HG02610 (cell line): ENCODE results near the gene EHMT1.
"Not testable (repeated sequence)": the region's sequence is repeated elsewhere in the genome, so short reads cannot be mapped to it uniquely, and the experiment has no call there.

Experiments
- ATAC-seq: cut with Tn5 transposase; IDR thresholded peaks from one replicate; pipeline ENCODE4 v1.9.1; 2021; ENCODE audit warnings: mild to moderate bottlenecking, moderate library complexity; ENCODE audit not compliant: unreplicated experiment

Gene EHMT1

GRCh38 chr9:137838576-137838975 is 219.8 kb downstream of the EHMT1 start:
- ATAC-seq = no peak

DNA sequence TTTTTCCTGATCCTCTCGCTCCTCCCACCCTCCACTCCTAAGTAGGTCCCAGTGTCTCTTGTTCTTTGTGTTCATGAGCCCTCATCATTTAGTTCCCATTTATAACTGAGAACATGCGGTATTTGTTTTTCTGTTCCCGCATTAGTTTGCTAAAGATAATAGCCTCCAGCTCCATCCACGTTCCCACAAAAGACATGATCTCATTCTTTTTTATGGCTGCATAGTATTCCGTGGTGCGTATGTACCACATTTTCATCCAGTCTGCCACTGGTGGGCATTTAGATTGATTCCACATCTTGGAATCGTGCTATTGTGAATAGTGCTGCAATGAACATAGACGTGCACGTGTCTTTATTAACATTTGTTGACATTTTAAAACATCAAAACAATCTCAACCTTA is 224.6 kb downstream of the EHMT1 start:
- ATAC-seq = no peak

DNA sequence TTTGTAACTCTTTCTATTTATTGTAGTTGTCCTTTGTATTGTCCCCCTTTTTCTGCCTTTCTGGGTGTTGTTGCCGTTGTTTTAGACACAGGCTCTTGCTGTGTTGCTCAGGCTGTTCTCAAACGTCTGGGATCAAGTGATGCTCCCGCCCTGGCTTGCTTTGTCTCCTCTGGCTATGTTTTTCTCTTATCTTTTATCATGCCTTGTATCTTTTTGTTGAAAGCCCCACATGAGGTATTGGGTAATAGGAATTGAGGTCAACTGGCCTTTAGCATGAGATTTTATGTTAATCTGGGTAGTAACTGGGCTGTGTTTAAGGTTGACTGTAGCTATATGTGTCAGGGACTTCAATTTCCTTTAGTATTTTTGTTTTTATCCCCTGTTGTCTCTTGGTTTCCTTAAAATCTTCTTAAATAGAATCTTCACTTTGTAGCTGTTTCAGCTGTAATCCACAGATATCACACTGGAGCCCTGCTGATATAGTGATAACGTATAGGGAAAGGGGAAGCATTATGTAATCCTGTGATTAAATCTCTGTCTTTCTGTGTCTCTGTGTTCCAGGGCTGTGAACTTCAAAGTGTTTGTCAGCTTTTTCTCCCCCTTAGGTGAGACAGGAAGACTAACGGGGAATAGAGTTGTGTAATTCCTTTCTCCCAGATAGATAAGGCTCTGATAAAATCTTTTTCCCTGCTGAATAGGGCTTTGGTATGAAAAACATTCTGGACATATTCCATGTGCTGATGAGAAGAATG is 232.9 kb downstream of the EHMT1 start:
- ATAC-seq = no peak

GRCh38 chr9:137853392-137853995 is 234.7 kb downstream of the EHMT1 start:
- ATAC-seq = no peak

DNA sequence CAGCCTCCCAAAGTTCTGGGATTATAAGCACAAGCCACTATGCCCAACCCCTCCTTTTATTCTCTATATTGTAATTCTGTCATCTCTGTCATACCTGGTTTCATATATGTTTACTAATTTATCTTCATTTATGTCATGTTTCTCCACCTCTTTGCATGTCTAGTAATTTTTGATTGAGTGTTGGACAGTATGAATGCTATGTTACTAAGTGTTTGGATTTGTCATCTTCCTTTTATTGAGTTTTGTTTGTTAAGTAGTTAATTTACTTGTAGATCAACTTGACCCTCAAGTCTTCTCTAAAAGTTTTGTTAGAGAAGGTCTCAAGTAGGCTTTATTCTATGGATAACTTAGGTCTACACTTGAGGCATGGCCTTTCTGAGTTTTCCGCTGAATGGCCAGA is 241.6 kb downstream of the EHMT1 start:
- ATAC-seq = no peak

DNA sequence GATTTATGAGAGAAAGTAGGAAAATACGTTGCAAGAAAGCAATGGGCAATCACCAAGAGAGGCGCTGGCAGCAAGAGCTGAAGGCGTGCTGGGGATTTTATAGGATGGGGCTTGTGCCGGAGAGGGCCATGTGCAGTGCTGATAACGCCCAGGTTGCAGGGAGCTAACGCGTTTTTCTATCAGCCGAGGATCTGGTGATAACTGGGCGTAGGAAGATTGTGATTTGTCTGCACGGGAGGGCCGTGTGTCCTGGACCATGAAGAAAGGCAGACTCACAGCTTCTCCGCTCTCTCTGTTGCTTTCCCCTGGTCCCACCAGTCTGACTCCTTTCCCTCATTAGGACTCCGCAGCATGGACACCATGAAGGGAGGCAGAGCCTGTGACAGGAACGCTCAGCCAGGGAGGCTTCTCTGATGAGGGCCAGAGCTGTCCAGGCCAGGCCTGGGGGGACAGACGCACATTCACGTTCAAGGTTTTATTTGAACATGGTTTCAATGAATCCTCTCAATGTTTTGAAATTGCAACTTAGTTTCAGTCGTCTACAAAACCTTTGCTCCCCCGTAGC is 246.9 kb downstream of the EHMT1 start:
- ATAC-seq = no peak

DNA sequence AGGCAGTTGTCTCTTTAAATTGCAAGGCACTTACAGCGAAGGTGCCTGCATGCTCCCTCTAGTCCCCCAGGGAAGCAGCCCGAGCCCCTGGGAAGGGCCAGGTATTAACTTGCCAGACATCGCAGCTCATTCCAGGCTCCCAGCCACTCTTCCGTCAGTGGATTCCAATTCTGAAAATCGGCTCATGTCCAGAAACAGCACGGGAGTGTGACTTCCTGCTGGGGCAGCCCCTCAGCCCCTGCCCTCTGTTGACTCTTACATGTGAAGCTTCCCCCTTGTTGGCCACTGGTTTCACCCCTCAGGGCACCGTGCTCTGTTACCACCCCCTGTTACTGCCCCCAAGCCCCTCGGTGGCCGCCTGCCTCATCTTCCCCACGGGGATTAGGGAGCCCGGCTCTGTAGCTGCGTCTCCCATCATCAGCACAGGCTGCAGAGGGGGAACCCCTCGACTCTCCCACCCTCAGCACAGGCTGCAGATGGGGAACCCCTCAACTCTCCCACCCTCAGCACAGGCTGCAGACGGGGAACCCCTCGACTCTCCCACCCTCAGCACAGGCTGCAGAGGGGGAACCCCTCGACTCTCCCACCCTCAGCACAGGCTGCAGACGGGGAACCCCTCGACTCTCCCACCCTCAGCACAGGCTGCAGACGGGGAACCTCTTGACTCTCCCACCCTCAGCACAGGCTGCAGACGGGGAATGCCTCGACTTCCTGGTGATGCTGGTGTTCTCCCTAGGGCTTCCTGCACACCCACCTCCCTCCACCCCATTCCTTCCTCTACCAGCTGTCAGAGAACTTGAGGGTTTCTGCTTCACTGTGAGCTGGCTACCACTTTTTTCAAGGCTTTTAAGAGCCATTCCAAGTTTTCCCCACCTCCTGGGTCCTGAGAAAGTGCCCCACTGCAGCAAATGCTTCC is 247.7 kb downstream of the EHMT1 start:
- ATAC-seq = no peak

- no peak for ATAC-seq
These were observed 251.6 kb downstream of the EHMT1 start for GRCh38 chr9:137870432-137870831.

DNA sequence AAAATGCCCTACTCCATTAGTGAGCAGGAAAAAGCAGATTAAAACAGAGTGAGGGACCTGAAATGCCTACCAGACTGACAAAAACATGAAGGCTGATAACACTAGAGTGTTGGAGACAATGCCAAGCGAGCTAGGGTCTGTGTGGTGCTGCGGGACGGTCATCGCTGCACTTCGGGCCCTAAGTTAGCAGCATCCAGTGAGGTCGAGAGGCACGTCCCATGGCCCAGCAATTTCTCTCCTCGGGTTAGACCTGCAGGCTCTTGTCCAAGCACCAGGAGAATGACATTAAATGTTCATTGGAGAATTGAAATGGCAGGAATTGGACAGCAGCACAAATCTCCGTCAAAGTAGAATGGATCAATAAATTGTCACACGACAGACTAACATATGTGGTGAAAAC is 253.5 kb downstream of the EHMT1 start:
- no peak for ATAC-seq

DNA sequence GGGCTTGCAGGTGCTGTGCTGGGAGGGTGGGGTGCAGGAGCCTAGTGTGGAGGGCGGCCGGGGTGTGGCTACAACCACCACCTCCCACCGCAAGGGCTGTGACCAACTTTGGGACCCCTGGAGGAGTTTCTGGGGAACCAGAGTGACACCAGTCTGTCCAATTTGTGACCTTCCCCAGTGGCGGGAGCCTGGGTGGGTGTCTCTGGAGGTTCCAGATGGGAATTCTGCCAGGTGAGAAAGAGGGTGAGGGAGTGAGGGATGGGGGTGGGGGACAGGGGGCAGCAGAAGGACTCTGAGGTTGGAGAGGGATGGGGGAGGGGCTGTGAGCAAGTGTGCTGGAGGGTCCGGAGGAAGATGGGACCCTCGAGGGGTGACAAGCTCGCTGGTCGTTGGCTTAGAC is 254.6 kb downstream of the EHMT1 start:
- ATAC-seq = no peak

DNA sequence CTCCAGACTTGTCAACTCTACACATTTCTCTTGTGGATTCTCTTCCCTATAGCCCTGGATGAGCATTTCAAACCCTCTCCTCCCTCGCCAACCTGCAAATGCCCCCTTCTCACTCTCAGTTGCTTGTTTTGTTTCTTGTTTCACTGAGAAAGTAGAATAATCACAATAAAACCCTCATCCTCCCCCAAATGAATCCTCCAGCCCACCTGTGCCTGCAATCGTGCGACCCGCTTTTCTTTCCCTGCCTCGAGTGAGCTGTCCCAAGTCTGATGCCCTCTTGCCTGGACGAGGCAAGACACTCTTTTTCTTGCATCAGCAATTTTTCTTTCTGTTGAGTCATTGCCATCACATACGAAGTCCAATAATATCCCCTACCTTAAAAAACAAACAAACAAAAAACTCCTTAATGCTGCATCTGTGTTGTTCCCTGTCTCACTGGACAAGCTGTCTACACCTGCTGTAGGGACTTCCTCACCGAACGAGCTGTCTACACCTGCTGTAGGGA is 255.1 kb downstream of the EHMT1 start:
- no peak for ATAC-seq

DNA sequence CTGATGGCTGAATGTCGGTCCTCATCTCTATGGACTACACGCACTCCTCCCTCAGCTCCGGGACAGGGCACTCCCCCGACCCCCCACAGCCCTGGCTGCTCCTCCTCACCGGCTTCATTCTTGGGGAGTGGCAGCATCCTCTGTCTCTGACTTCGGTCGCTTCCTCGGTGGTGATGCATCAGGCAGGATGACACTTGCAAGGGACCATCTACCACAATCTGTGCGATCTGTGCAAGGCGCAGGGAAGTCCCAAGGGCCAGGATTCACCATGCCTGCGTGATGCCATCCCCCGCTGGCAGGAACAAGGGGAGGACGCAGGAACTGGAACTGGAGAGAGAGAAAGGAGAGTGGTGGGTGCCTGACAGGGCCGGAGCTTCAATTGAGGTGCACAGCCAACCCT is 256.5 kb downstream of the EHMT1 start:
- no peak for ATAC-seq

DNA sequence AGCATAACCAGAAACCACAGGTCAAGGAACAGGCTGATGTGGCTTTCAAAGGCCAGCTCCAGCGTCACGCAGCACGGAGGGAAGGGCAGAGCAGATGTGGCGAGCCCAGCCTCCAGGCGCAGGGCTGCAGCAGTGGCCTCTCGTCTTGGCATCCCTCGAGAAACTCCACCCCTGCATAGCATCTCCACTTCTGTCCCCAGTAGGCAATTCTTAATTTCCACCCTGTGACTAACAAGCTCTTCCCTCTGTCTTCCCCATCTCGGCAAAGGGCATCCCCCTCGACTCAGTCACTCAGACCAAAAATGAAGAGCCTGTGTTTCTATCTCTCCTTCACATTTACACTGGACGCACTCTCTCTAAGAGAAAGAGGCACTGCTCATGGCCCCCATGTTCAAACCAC is 257.0 kb downstream of the EHMT1 start:
- ATAC-seq = no peak

- ATAC-seq = no peak
These were observed 257.5 kb downstream of the EHMT1 start for GRCh38 chr9:137876269-137876668.

DNA sequence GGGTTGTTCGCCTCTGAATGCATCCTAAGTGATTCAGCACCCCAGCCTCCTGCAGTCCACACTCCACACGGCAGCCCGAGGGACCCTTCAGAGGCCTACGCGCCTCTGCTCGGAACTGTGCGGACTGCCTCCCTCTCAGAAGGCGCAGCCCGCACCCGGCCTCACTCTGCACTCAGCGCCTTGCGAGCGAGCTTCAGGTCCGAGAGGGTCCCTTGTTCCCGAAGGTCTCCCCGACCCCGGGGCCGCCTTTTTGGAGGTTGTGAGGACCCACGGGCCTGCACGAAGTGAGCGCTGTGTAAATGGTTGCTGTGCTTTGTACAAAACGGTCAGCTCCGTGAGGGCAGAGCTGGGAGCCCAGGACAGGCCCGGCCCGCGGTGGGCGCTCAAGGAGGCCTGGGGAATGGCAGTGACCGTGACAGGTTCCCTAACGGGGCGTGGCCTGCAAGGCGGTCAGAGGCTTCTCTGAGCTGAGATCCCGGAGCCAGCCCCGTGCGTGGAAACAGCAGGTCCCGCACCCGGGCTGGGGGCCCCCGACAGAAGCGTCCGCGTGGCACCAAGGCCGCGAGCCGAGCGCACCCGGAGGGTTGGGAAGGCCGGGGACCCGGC is 258.1 kb downstream of the EHMT1 start:
- no peak for ATAC-seq

GRCh38 chr9:137877506-137878122 is 258.8 kb downstream of the EHMT1 start, which contains the start of gene CACNA1B:
CACNA1B (plus strand) TSS chr9:137877782; CDS start chr9:137877934, 152 bp downstream.
- not testable (repeated sequence) for ATAC-seq

DNA sequence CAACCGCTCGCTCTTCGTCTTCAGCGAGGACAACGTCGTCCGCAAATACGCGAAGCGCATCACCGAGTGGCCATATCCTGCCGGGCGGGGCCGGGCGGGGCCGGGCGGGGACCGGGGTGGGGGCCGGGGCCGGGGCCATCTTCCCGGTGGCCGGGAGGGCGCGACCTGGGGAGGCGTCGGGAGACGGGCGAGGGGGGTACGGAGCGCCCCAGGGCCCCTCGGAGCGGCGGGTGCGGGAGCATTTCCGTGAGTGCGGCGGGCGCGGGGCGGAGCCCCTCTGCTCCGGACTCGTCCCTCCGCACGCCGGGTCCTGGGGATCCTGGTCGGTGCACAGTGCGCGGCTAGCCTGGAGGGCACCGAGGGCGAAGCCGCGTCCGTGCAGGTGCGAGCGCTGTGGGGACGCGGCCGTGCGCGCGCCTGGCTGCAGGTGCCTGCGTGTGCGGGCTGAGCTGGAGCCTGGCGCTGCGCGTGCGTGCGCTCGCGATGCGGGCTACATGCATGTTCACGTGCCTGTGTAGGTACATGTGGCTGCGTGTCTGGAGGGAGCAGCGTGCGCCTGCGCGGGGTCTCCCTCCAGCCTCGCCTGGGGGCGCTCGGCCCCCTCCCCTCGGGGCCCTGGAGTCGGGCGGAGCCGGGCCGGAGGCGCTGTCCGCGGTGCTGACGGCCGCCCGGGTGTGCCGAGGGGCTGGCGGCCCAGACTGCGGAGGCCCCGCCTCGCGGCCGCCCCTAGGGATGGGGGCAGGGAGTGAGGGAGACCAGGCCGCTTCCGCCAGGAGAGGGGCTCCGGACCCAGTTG is 259.5 kb downstream of the EHMT1 start:
- no peak for ATAC-seq

DNA sequence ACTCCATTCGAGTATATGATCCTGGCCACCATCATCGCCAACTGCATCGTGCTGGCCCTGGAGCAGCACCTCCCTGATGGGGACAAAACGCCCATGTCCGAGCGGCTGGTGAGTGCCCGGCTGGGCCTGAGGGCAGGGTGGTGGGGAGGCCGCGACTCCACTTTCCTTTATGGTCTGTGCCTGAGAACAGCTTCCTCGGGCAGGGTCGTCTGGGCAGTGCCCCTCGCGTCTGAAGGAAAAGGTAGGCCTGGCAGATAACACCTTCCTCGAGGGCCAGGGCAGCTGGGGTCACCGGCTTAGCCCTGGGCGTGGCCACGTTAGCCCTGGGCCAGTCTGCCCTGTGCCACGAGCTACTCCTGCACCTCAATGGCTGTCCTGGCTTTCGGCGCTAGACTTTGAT is 260.2 kb downstream of the EHMT1 start:
- no peak for ATAC-seq

- ATAC-seq = no peak
These were observed 260.9 kb downstream of the EHMT1 start for GRCh38 chr9:137879566-137880150.
